HEK293 (cell line): ENCODE data around the gene ZNF786.

ENCODE experiments used
- CTCF ChIA-PET: fragments of 350-600 bp; formaldehyde crosslinking; extraction: SDS; loops from one replicate; lab custom pipeline; 2021; ENCODE audit warnings: antibody characterized with exemption; lab: Yijun Ruan, JAX
- POLR2A ChIA-PET: fragments of 300-600 bp; formaldehyde crosslinking; extraction: SDS; loops from one replicate; lab custom pipeline; 2020; ENCODE audit warnings: antibody characterized with exemption, inconsistent platforms; lab: Yijun Ruan, JAX
- H3K27ac ChIP-seq: fragments of 200-500 bp; sonication (Bioruptor generic); 2 replicates; pipeline ENCODE4 v1.5.1; 2014; ENCODE audit warnings: low read depth, low read length, control low read depth, inconsistent platforms; ENCODE audit errors: extremely low read depth
- H3K36me3 ChIP-seq, 2 experiments: fragments of 200-500 bp in 1 of 2; sonication (Bioruptor generic) in 1 of 2; 1 replicate in 1 of 2; 2 replicates in 1 of 2; pipeline ENCODE4 v1.5.1; 2014 to 2017; ENCODE audit warnings: inconsistent platforms in 2 of 2, low read length in 2 of 2; ENCODE audit not compliant: control insufficient read depth in 2 of 2, insufficient read depth in 1 of 2
- H3K4me1 ChIP-seq: fragments of 200-500 bp; sonication (Bioruptor generic); 2 replicates; pipeline ENCODE4 v1.5.1; 2014; ENCODE audit warnings: mild to moderate bottlenecking, low read length, inconsistent platforms; ENCODE audit not compliant: control insufficient read depth, insufficient read depth
- H3K4me3 ChIP-seq: 2 replicates; pipeline ENCODE4 v1.5.1; 2011; ENCODE audit warnings: low read depth, mild to moderate bottlenecking, control low read depth, low read length, moderate library complexity
- H3K9me3 ChIP-seq: fragments of 200-500 bp; sonication (Bioruptor generic); 2 replicates; pipeline ENCODE4 v1.5.1; 2014; ENCODE audit warnings: low read depth, low read length, inconsistent platforms; ENCODE audit not compliant: control insufficient read depth, insufficient read depth
- ATF2 ChIP-seq: fragments of 450-650 bp; formaldehyde crosslinking; IDR thresholded peaks from 2 replicates; pipeline ENCODE4 v1.5.1; 2016; ENCODE audit warnings: missing biosample characterization, missing genetic modification characterization, low read depth
- MEIS1 ChIP-seq: sonication (generic); formaldehyde crosslinking; IDR thresholded peaks from 2 replicates; pipeline ENCODE4 v1.8.1; 2022; ENCODE audit warnings: missing genetic modification reagents, mild to moderate bottlenecking, borderline replicate concordance
- PRDM2 ChIP-seq: fragments of 450-650 bp; formaldehyde crosslinking; IDR thresholded peaks from 2 replicates; pipeline ENCODE4 v1.5.1; 2016; ENCODE audit warnings: missing biosample characterization, missing genetic modification characterization, borderline replicate concordance
- PRDM4 ChIP-seq: fragments of 450-650 bp; formaldehyde crosslinking; IDR thresholded peaks from 2 replicates; pipeline ENCODE4 v1.5.1; 2017; ENCODE audit warnings: missing biosample characterization, missing genetic modification characterization
- SP7 ChIP-seq: fragments of 450-650 bp; formaldehyde crosslinking; IDR thresholded peaks from 2 replicates; pipeline ENCODE4 v1.5.1; 2016; ENCODE audit warnings: missing biosample characterization, missing genetic modification characterization
- ZBTB7A ChIP-seq: fragments of 450-650 bp; formaldehyde crosslinking; IDR thresholded peaks from 2 replicates; pipeline ENCODE4 v1.5.1; 2016; ENCODE audit warnings: low read depth, missing biosample characterization, missing genetic modification characterization
- ZBTB8A ChIP-seq: fragments of 450-650 bp; formaldehyde crosslinking; IDR thresholded peaks from 2 replicates; pipeline ENCODE4 v1.5.1; 2016; ENCODE audit warnings: missing biosample characterization, missing genetic modification characterization
- ZNF239 ChIP-seq: fragments of 450-650 bp; formaldehyde crosslinking; IDR thresholded peaks from 2 replicates; pipeline ENCODE4 v1.5.1; 2016; ENCODE audit warnings: missing biosample characterization, missing genetic modification characterization
- ZNF514 ChIP-seq: fragments of 450-650 bp; formaldehyde crosslinking; IDR thresholded peaks from 2 replicates; pipeline ENCODE4 v1.5.1; 2016; ENCODE audit warnings: missing biosample characterization, missing genetic modification characterization
- ZNF571 ChIP-seq: fragments of 450-650 bp; formaldehyde crosslinking; IDR thresholded peaks from 2 replicates; pipeline ENCODE4 v1.5.0; 2017; ENCODE audit warnings: missing biosample characterization, missing genetic modification characterization
- ZNF624 ChIP-seq: fragments of 450-650 bp; formaldehyde crosslinking; IDR thresholded peaks from 2 replicates; pipeline ENCODE4 v1.5.1; 2017; ENCODE audit warnings: missing biosample characterization, missing genetic modification characterization
- ZNF626 ChIP-seq: fragments of 450-650 bp; sonication (Bioruptor Pico); formaldehyde crosslinking; IDR thresholded peaks from 2 replicates; pipeline ENCODE4 v1.5.1; 2018; ENCODE audit warnings: missing biosample characterization, missing genetic modification characterization, inconsistent platforms
- ZNF664 ChIP-seq: fragments of 450-650 bp; formaldehyde crosslinking; IDR thresholded peaks from 2 replicates; pipeline ENCODE4 v1.5.1; 2016; ENCODE audit warnings: missing biosample characterization, missing genetic modification characterization
- ZNF692 ChIP-seq: fragments of 450-650 bp; formaldehyde crosslinking; IDR thresholded peaks from 2 replicates; pipeline ENCODE4 v1.5.1; 2016; ENCODE audit warnings: missing biosample characterization, missing genetic modification characterization
- ZNF785 ChIP-seq: fragments of 450-650 bp; formaldehyde crosslinking; IDR thresholded peaks from 2 replicates; pipeline ENCODE4 v1.5.1; 2016; ENCODE audit warnings: missing biosample characterization, missing genetic modification characterization
- ZNF843 ChIP-seq: fragments of 450-650 bp; formaldehyde crosslinking; IDR thresholded peaks from 2 replicates; pipeline ENCODE4 v1.5.1; 2016; ENCODE audit warnings: missing biosample characterization, missing genetic modification characterization
- ZSCAN23 ChIP-seq: fragments of 450-650 bp; formaldehyde crosslinking; IDR thresholded peaks from 2 replicates; pipeline ENCODE4 v1.5.1; 2016; ENCODE audit warnings: missing biosample characterization, missing genetic modification characterization
- TF ChIP-seq, protein P1 (sequence below): fragments of 450-650 bp; formaldehyde crosslinking; IDR thresholded peaks from 2 replicates; pipeline ENCODE4 v1.5.1; 2017; ENCODE audit warnings: missing biosample characterization, mild to moderate bottlenecking, missing genetic modification characterization, moderate library complexity
- TF ChIP-seq, protein P2 (sequence below): fragments of 450-650 bp; formaldehyde crosslinking; IDR thresholded peaks from 2 replicates; pipeline ENCODE4 v1.5.1; 2016; ENCODE audit warnings: missing biosample characterization, missing genetic modification characterization

ZNF786 gene

GRCh38 chr7:149050941-149051340 lies 39.6 kb downstream of the ZNF786 start:
- no peaks in the 10 kb centered on the region for H3K36me3 ChIP-seq
- POLR2A ChIA-PET: no interaction called here
- H3K4me1 ChIP-seq: no peaks in the 10 kb centered on the region
- CTCF ChIA-PET: interaction anchor here (1.2 to 2.1 kb wide), 2 partner anchors 15 to 21 kb away, joined by 3 to 9 read pairs; no protein-coding TSS in a partner anchor
- no peak overlapping the region for H3K4me3 ChIP-seq
- TF ChIP-seq PRDM4 (tag by site-specific recombination) (no peak), ZNF843 (tag by site-specific recombination) (no peak), ZSCAN23 (tag by site-specific recombination) (no peak), ZBTB8A (tag by site-specific recombination) (no peak)
- TF ChIP-seq, protein P1, sequence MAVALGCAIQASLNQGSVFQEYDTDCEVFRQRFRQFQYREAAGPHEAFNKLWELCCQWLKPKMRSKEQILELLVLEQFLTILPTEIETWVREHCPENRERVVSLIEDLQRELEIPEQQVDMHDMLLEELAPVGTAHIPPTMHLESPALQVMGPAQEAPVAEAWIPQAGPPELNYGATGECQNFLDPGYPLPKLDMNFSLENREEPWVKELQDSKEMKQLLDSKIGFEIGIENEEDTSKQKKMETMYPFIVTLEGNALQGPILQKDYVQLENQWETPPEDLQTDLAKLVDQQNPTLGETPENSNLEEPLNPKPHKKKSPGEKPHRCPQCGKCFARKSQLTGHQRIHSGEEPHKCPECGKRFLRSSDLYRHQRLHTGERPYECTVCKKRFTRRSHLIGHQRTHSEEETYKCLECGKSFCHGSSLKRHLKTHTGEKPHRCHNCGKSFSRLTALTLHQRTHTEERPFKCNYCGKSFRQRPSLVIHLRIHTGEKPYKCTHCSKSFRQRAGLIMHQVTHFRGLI: no peak
- H3K9me3 ChIP-seq: no peaks in the 10 kb centered on the region
- no peak overlapping the region for H3K27ac ChIP-seq

- Histone ChIP-seq H3K4me3 (no peak overlapping the region), H3K36me3 (no peaks in the 10 kb centered on the region), H3K27ac (no peak overlapping the region), H3K4me1 (no peaks in the 10 kb centered on the region), H3K9me3 (no peaks in the 10 kb centered on the region)
- ChIA-PET POLR2A (no interaction called here), CTCF (interaction anchor here (0.7 kb wide), 1 partner anchor 17 kb away, joined by 3 read pairs; no protein-coding TSS in a partner anchor)
- no peak for TF ChIP-seq ZNF843 (tag by site-specific recombination)
- TF ChIP-seq MEIS1 (CRISPR knock-in tag): no peak
- TF ChIP-seq ZNF664: no peak
- TF ChIP-seq, protein P2, sequence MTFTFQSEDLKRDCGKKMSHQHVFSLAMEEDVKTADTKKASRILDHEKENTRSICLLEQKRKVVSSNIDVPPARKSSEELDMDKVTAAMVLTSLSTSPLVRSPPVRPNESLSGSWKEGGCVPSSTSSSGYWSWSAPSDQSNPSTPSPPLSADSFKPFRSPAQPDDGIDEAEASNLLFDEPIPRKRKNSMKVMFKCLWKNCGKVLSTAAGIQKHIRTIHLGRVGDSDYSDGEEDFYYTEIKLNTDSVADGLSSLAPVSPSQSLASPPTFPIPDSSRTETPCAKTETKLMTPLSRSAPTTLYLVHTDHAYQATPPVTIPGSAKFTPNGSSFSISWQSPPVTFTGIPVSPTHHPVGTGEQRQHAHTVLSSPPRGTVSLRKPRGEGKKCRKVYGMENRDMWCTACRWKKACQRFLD: no peak
- no peak for TF ChIP-seq ZNF571 (tag by site-specific recombination)
- no peak for TF ChIP-seq ATF2
- no peak for TF ChIP-seq ZNF692 (tag by site-specific recombination)
- no peak for TF ChIP-seq ZNF626 (tag by site-specific recombination)
- TF ChIP-seq ZNF785 (tag by site-specific recombination): no peak
- no peak for TF ChIP-seq ZNF624 (tag by site-specific recombination)
- TF ChIP-seq SP7 (tag by site-specific recombination): no peak
- no peak for TF ChIP-seq PRDM2 (tag by site-specific recombination)
- TF ChIP-seq ZNF514: no peak
- TF ChIP-seq ZNF239 (tag by site-specific recombination): no peak
- TF ChIP-seq ZBTB7A (tag by site-specific recombination): no peak
Measured at GRCh38 chr7:149048805-149049204, 41.7 kb downstream of the ZNF786 start.
